OCI-LY7 (cell line): ENCODE data around the gene SARDH. TPM values are rescaled to one million over a fixed set of nuclear protein-coding genes. Genes with fewer than 3 reads are reported as not detected.

Source experiments
- BruUV-seq: library from RNA; stranded (reverse); fragments of 400-500 nt; replicated peaks from 2 replicates; lab custom pipeline; 2021; lab: Mats Ljungman, UMichigan
- CTCF ChIA-PET: fragments of 300-600 bp; sonication (Branson Sonifier 250); formaldehyde crosslinking; loops from one replicate; lab custom pipeline; 2022; ENCODE audit warnings: antibody characterized with exemption; ENCODE audit not compliant: unreplicated experiment; lab: Charles Lee
- POLR2A ChIA-PET: fragments of 300-600 bp; sonication (Branson Sonifier 250); formaldehyde crosslinking; loops from one replicate; lab custom pipeline; 2022; ENCODE audit warnings: antibody characterized with exemption; lab: Charles Lee
- DNase-seq: peaks from one replicate; pipeline ENCODE4 v3.0.0-alpha.2; 2015; ENCODE audit warnings: low spot score
- H2AFZ ChIP-seq: fragments of 200-600 bp; sonication (generic), shearing (Covaris generic); 2 replicates; pipeline ENCODE4 v1.6.1; 2014; ENCODE audit warnings: mild to moderate bottlenecking, antibody characterized with exemption, low read length, moderate library complexity
- H3K27ac ChIP-seq: fragments of 200-600 bp; sonication (generic); 2 replicates; pipeline ENCODE4 v1.5.1; 2014; ENCODE audit warnings: mixed run types, low read depth, mild to moderate bottlenecking, moderate library complexity, low read length, inconsistent platforms; ENCODE audit not compliant: poor library complexity, severe bottlenecking
- H3K36me3 ChIP-seq: fragments of 200-600 bp; sonication (generic); 2 replicates; pipeline ENCODE4 v1.6.1; 2014; ENCODE audit warnings: mild to moderate bottlenecking, antibody characterized with exemption, low read length, moderate library complexity, mixed read lengths; ENCODE audit not compliant: insufficient read depth
- H3K4me1 ChIP-seq: fragments of 200-600 bp; sonication (generic); 2 replicates; pipeline ENCODE4 v1.5.1; 2014; ENCODE audit warnings: mild to moderate bottlenecking, low read length; ENCODE audit not compliant: insufficient read depth, poor library complexity, severe bottlenecking
- H3K4me2 ChIP-seq: fragments of 200-600 bp; sonication (generic); 2 replicates; pipeline ENCODE4 v1.6.1; 2014; ENCODE audit warnings: mild to moderate bottlenecking, low read length
- H3K4me3 ChIP-seq: fragments of 200-600 bp; sonication (generic); 2 replicates; pipeline ENCODE4 v1.5.1; 2014; ENCODE audit warnings: mild to moderate bottlenecking, low read depth, low read length; ENCODE audit not compliant: poor library complexity, severe bottlenecking
- H3K79me2 ChIP-seq: fragments of 200-600 bp; sonication (generic); 2 replicates; pipeline ENCODE4 v1.6.1; 2016; ENCODE audit warnings: low read depth, mild to moderate bottlenecking, low read length, moderate library complexity, mixed read lengths; ENCODE audit not compliant: insufficient read depth
- H3K9me2 ChIP-seq: fragments of 200-600 bp; sonication (generic); 2 replicates; pipeline ENCODE4 v1.6.1; 2016; ENCODE audit warnings: mild to moderate bottlenecking, low read length, mixed read lengths; ENCODE audit not compliant: insufficient read depth
- H3K9me3 ChIP-seq: fragments of 200-600 bp; sonication (generic); 2 replicates; pipeline ENCODE4 v1.6.1; 2014; ENCODE audit warnings: mild to moderate bottlenecking, mixed run types, low read length, mixed read lengths
- H4K20me1 ChIP-seq: fragments of 200-600 bp; sonication (generic); 2 replicates; pipeline ENCODE4 v1.6.1; 2014; ENCODE audit warnings: mild to moderate bottlenecking, antibody characterized with exemption, low read length, moderate library complexity, mixed read lengths; ENCODE audit not compliant: insufficient read depth
- CTCF ChIP-seq: fragments of 200-600 bp; sonication (generic); conservative IDR thresholded peaks from 2 replicates; pipeline ENCODE4 v1.5.1; 2014; ENCODE audit warnings: mild to moderate bottlenecking, antibody characterized with exemption, low read length, moderate library complexity, mixed read lengths
- EZH2phosphoT487 ChIP-seq: fragments of 200-600 bp; sonication (generic); IDR thresholded peaks from 2 replicates; pipeline ENCODE4 v1.6.1; 2018; ENCODE audit warnings: low read depth, borderline replicate concordance, mild to moderate bottlenecking, mixed run types, antibody characterized with exemption, low read length, moderate library complexity, mixed read lengths
- intact Hi-C: fragments of 100-400 bp; cut with micrococcal nuclease; formaldehyde crosslinking; loops from one replicate; pipeline ENCODE4 v1.10.0; 2022; ENCODE audit not compliant: unreplicated experiment
- total RNA-seq, 2 experiments: library from RNA; depleted of rRNA in 1 of 2; stranded (reverse); fragments of >200 nt in 1 of 2; shearing (Covaris generic) in 1 of 2; gene quantifications; 2 replicates each; pipeline ENCODE4 v1.2.3, GENCODE V29; 2014 to 2022

SARDH gene
- total RNA-seq, 2 experiments from 2014 or later: 42.8 to 60.8 TPM

- POLR2A ChIA-PET: no interaction called here
- Histone ChIP-seq H3K4me2 (no peak overlapping the region), H3K27ac (no peak overlapping the region), H3K36me3 (peaks cover 52% of the 10 kb centered on the region), H3K9me2 (no peaks in the 10 kb centered on the region), H4K20me1 (no peaks in the 10 kb centered on the region), H2AFZ (no peak overlapping the region), H3K9me3 (no peaks in the 10 kb centered on the region), H3K79me2 (no peaks in the 10 kb centered on the region), H3K4me3 (no peak overlapping the region), H3K4me1 (peaks cover 20% of the 10 kb centered on the region)
- CTCF ChIA-PET: no interaction called here
- DNase-seq: no peak
- BruUV-seq: no TSS peak
- intact Hi-C loops: no loop called here
- TF ChIP-seq CTCF: no peak
- no peak for TF ChIP-seq EZH2phosphoT487
Measured at GRCh38 chr9:133685653-133686609, 52.2 kb downstream of the SARDH start.

- no peak overlapping the region for H3K4me2 ChIP-seq
- POLR2A ChIA-PET: no interaction called here
- no peak for DNase-seq
Measured at GRCh38 chr9:133684936-133685361, 53.2 kb downstream of the SARDH start.

More at GRCh38 chr9:133684936-133685361, 53.2 kb downstream of the SARDH start:
- Histone ChIP-seq H3K27ac (no peak overlapping the region), H3K36me3 (peaks cover 44% of the 10 kb centered on the region), H3K9me2 (no peaks in the 10 kb centered on the region), H2AFZ (no peak overlapping the region), H3K79me2 (no peaks in the 10 kb centered on the region), H3K9me3 (no peaks in the 10 kb centered on the region), H3K4me3 (no peak overlapping the region), H3K4me1 (peaks cover 20% of the 10 kb centered on the region), H4K20me1 (no peaks in the 10 kb centered on the region)
- CTCF ChIA-PET: no interaction called here
- TF ChIP-seq CTCF (no peak), EZH2phosphoT487 (no peak)
- intact Hi-C loops: no loop called here
- no TSS peak for BruUV-seq
